K562 (cell line): Measurements from ENCODE around the gene NVL. TPM values are rescaled to one million over a fixed set of nuclear protein-coding genes. Genes with fewer than 3 reads are reported as not detected.

Source experiments
- CTCF ChIP-seq, 3 experiments: IDR thresholded peaks in 2 of 3; conservative IDR thresholded peaks in 1 of 3; 2 replicates each; pipeline ENCODE4 v1.5.1; 2011 to 2012; ENCODE audit warnings: low read length in 3 of 3, mild to moderate bottlenecking in 3 of 3, control low read depth in 2 of 3, improper control_type of control experiment in 1 of 3, inconsistent platforms in 1 of 3, low read depth in 1 of 3, mixed read lengths in 1 of 3, moderate library complexity in 1 of 3; ENCODE audit not compliant: insufficient read depth in 2 of 3
- DPF2 ChIP-seq: fragments of 450-650 bp; IDR thresholded peaks from 2 replicates; pipeline ENCODE4 v1.6.1; 2016
- HDGF ChIP-seq: fragments of 450-650 bp; IDR thresholded peaks from 2 replicates; pipeline ENCODE4 v1.6.1; 2016
- HNRNPUL1 ChIP-seq: fragments of 200-400 bp; formaldehyde crosslinking; IDR thresholded peaks from 2 replicates; pipeline ENCODE4 v1.6.1; 2017; ENCODE audit warnings: low read length
- KAT7 ChIP-seq: sonication (generic); formaldehyde crosslinking; IDR thresholded peaks from 2 replicates; pipeline ENCODE4 v1.8.0; 2022; ENCODE audit warnings: missing genetic modification reagents, mild to moderate bottlenecking, borderline replicate concordance
- MEF2A ChIP-seq: IDR thresholded peaks from 2 replicates; pipeline ENCODE4 v1.6.1; 2011; ENCODE audit warnings: low read depth, mild to moderate bottlenecking, low read length, moderate library complexity; ENCODE audit not compliant: control insufficient read depth
- NFIX ChIP-seq: fragments of 250-450 bp; sonication (Bioruptor Pico); IDR thresholded peaks from 2 replicates; pipeline ENCODE4 v1.4.0; 2020; ENCODE audit warnings: low read depth, mild to moderate bottlenecking, moderate library complexity
- RBM14 ChIP-seq: fragments of 200-400 bp; formaldehyde crosslinking; IDR thresholded peaks from 2 replicates; pipeline ENCODE4 v1.6.1; 2018; ENCODE audit warnings: low read depth, mild to moderate bottlenecking, low read length, moderate library complexity, borderline replicate concordance; ENCODE audit not compliant: insufficient read depth
- RBM39 ChIP-seq: fragments of 200-400 bp; formaldehyde crosslinking; optimal IDR thresholded peaks from 2 replicates; pipeline ENCODE3; 2018; ENCODE audit warnings: low read depth, low read length
- SFPQ ChIP-seq: fragments of 200-400 bp; formaldehyde crosslinking; IDR thresholded peaks from 2 replicates; pipeline ENCODE4 v1.6.1; 2017; ENCODE audit warnings: mild to moderate bottlenecking, low read depth, low read length, moderate library complexity
- SMARCA5 ChIP-seq: fragments of 450-650 bp; IDR thresholded peaks from 2 replicates; pipeline ENCODE4 v1.6.1; 2016
- SOX6 ChIP-seq: fragments of 450-650 bp; IDR thresholded peaks from 2 replicates; pipeline ENCODE4 v1.6.1; 2014; ENCODE audit warnings: mild to moderate bottlenecking
- SREBF1 ChIP-seq: fragments of 150-350 bp; IDR thresholded peaks from 2 replicates; pipeline ENCODE4 v1.6.1; 2014; ENCODE audit warnings: antibody characterized with exemption, low read depth, low read length, borderline replicate concordance
- SRSF7 ChIP-seq: fragments of 200-400 bp; formaldehyde crosslinking; optimal IDR thresholded peaks from 2 replicates; pipeline ENCODE3; 2017; ENCODE audit warnings: mild to moderate bottlenecking, low read depth, low read length
- TCF15 ChIP-seq: fragments of 250-450 bp; sonication (Bioruptor Pico); IDR thresholded peaks from 2 replicates; pipeline ENCODE4 v1.8.0; 2022; ENCODE audit warnings: moderate library complexity, mild to moderate bottlenecking, inconsistent platforms
- TRIM24 ChIP-seq, 2 experiments: fragments of 450-650 bp; IDR thresholded peaks; 2 replicates each; pipeline ENCODE4 v1.6.1; 2016
- YY1 ChIP-seq, 3 experiments: IDR thresholded peaks; 2 replicates each; pipeline ENCODE4 v1.6.1; 2011; ENCODE audit warnings: low read length in 2 of 3, mild to moderate bottlenecking in 2 of 3, moderate library complexity in 2 of 3, borderline replicate concordance in 1 of 3, control low read depth in 1 of 3, low read depth in 1 of 3; ENCODE audit not compliant: insufficient read depth in 3 of 3, insufficient replicate concordance in 2 of 3, control insufficient read depth in 1 of 3, insufficient read length in 1 of 3; ENCODE audit errors: extremely low read depth in 1 of 3
- ZBTB12 ChIP-seq: fragments of 250-450 bp; sonication (Bioruptor Pico); IDR thresholded peaks from 2 replicates; pipeline ENCODE4 v1.4.0; 2020
- ZNF124 ChIP-seq: sonication (generic); formaldehyde crosslinking; IDR thresholded peaks from 2 replicates; pipeline ENCODE4 v1.8.1; 2022; ENCODE audit warnings: missing genetic modification reagents
- ZNF133 ChIP-seq: fragments of 250-450 bp; sonication (Bioruptor Pico); IDR thresholded peaks from 2 replicates; pipeline ENCODE4 v1.4.0; 2020; ENCODE audit warnings: mild to moderate bottlenecking
- ZNF224 ChIP-seq: sonication (generic); formaldehyde crosslinking; IDR thresholded peaks from 2 replicates; pipeline ENCODE4 v1.8.0; 2022; ENCODE audit warnings: mild to moderate bottlenecking, missing genetic modification reagents
- ZNF354B ChIP-seq: fragments of 250-450 bp; sonication (Bioruptor Pico); IDR thresholded peaks from 2 replicates; pipeline ENCODE4 v1.4.0; 2020
- ZNF717 ChIP-seq: fragments of 250-450 bp; sonication (Bioruptor Pico); IDR thresholded peaks from 2 replicates; pipeline ENCODE4 v1.5.0; 2021
- ZNF766 ChIP-seq: fragments of 200-800 bp; sonication (Bioruptor generic); conservative IDR thresholded peaks from 2 replicates; pipeline ENCODE4 v1.6.1; 2016; ENCODE audit warnings: missing genetic modification characterization, missing compliant biosample characterization
- polyA plus RNA-seq, 8 experiments: library from polyadenylated mRNA; depleted of rRNA in 4 of 8; stranded (reverse) in 5 of 8; unstranded in 3 of 8; fragments of >200 nt; fragmentation: Nextera tagmentation in 2 of 8; fragmentation: Illumina TruSeq in 1 of 8; extraction: Ambion mirVana in 2 of 8; extraction: Trizol in 1 of 8; gene quantifications; 2 replicates each; pipeline versions ENCODE4 v1.2.1 to v1.2.3, GENCODE V29; 2011 to 2014; ENCODE audit warnings: inconsistent platforms in 1 of 8, missing spikeins in 1 of 8
- total RNA-seq, 7 experiments: library from RNA; depleted of rRNA in 6 of 7; stranded (reverse); fragments of >200 nt in 6 of 7; fragmentation: Illumina TruSeq in 2 of 7; extraction: Trizol in 2 of 7; gene quantifications; 2 replicates each; pipeline versions ENCODE4 v1.2.1 to v1.2.3, GENCODE V29; 2011 to 2021; ENCODE audit warnings: low replicate concordance in 1 of 7

Gene NVL
- total and polyA plus RNA-seq, 9 of the 15 experiments (the other 6 are each of a cell fraction or from before 2014, with no cell fraction given) = 32.5 to 86.6 (median 62.9) TPM

- no peak for TF ChIP-seq YY1 (IDR thresholded peaks at IDR 0.05; ENCODE audit: borderline replicate concordance in 1 of 3, control insufficient read depth in 1 of 3, extremely low read depth in 1 of 3, insufficient read depth in 3 of 3, insufficient read length in 1 of 3, insufficient replicate concordance in 2 of 3, low read depth in 1 of 3, low read length in 2 of 3)
- no peak for TF ChIP-seq HNRNPUL1
- no peak for TF ChIP-seq ZNF124 (CRISPR knock-in tag)
- no peak for TF ChIP-seq ZNF766 (CRISPR knock-in tag)
- peak; percentile 90 for TF ChIP-seq SOX6
- TF ChIP-seq ZNF354B (CRISPR knock-in tag) = no peak
- no peak for TF ChIP-seq ZNF224 (CRISPR knock-in tag)
- no peak for TF ChIP-seq SRSF7
- TF ChIP-seq CTCF (IDR thresholded peaks at IDR 0.05 in 2 of 3, conservative IDR thresholded peaks at IDR 0.05 in 1 of 3; ENCODE audit: insufficient read depth in 2 of 3, low read depth in 1 of 3, low read length in 3 of 3) = no peak
- no peak for TF ChIP-seq ZNF133 (CRISPR knock-in tag)
- no peak for TF ChIP-seq MEF2A
- TF ChIP-seq SREBF1 = no peak
- no peak for TF ChIP-seq TCF15 (CRISPR knock-in tag)
- no peak for TF ChIP-seq ZBTB12 (CRISPR knock-in tag)
- peak; percentile 28; the same call in 1 of the 2 replicates for TF ChIP-seq SMARCA5
- peak; percentile 63; the same call in 1 of the 2 replicates for TF ChIP-seq DPF2
- no peak for TF ChIP-seq NFIX
- TF ChIP-seq RBM14 = no peak
- TF ChIP-seq SFPQ = no peak
- no peak for TF ChIP-seq ZNF717 (CRISPR knock-in tag)
- no peak for TF ChIP-seq RBM39
- TF ChIP-seq TRIM24 (IDR thresholded peaks at IDR 0.05) = 0 out of 4 replicates have a peak, but pooled peaks of 1 of the 2 experiments have one; percentile 38
- TF ChIP-seq HDGF = no peak
- TF ChIP-seq KAT7 (CRISPR knock-in tag) = no peak
Measured at GRCh38 chr1:224262373-224263054, 67.5 kb downstream of the NVL start (continued).
